Measurements from ENCODE around the gene ECHDC3. TPM values are rescaled to one million over a fixed set of nuclear protein-coding genes. Genes with fewer than 3 reads are reported as not detected.

ECHDC3 gene
- total and polyA plus RNA-seq, 2 of the 8 experiments (the other 6 are each of a cell fraction or from before 2014, with no cell fraction given), result 15.6 to 19.9 TPM

DNA sequence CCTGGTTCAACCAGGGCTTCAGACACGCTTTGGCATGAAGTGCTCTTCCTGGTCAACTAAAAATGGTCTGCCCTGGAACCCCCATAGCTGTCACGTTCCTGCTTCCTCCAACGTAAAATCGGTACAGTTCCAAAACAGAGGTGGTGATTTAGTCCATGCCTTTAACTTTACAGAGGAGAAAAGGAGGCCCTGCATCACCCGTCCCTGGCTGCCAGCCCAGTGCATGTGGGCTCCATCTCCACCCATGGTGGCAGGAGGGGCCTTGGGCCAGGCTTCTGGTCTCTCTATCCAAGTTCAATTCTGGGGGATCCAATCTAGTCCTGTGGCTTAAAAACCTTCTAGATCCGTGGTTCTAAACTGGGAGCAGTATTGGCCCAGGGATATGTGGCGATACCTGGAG is 18.7 kb downstream of the ECHDC3 start (continued):
- no peak for TF ChIP-seq KDM5A (IDR thresholded peaks at IDR 0.05; ENCODE audit: low read length)
- TF ChIP-seq KDM4A (IDR thresholded peaks at IDR 0.05; ENCODE audit: low read depth, low read length, severe bottlenecking), result no peak
- no peak for TF ChIP-seq MAFK (IDR thresholded peaks at IDR 0.05; ENCODE audit: low read depth, low read length)
- TF ChIP-seq CBX8 (IDR thresholded peaks at IDR 0.05; ENCODE audit: borderline replicate concordance, low read depth, low read length), result no peak

Data from H1 (cell line).